H9 (cell line): ENCODE results near the gene CRYBA1. TPM values are rescaled to one million over a fixed set of nuclear protein-coding genes. Genes with fewer than 3 reads are reported as not detected.

Experiments
- DNase-seq: peaks from one replicate; pipeline ENCODE4 v3.0.0-alpha.2; 2017
- H2AFZ ChIP-seq: one replicate; pipeline ENCODE4 v1.6.1; 2013; ENCODE audit warnings: mild to moderate bottlenecking, low read length, control low read depth, moderate library complexity
- H2AK5ac ChIP-seq: 2 replicates; pipeline ENCODE4 v1.6.1; 2013; ENCODE audit warnings: low read length, control low read depth, mixed read lengths; ENCODE audit not compliant: insufficient read length
- H2BK120ac ChIP-seq: one replicate; pipeline ENCODE4 v1.6.1; 2013; ENCODE audit warnings: low read depth, mild to moderate bottlenecking, low read length, control low read depth, inconsistent platforms; ENCODE audit not compliant: poor library complexity, severe bottlenecking
- H2BK12ac ChIP-seq: 2 replicates; pipeline ENCODE4 v1.6.1; 2013; ENCODE audit warnings: low read length, control low read depth, mixed read lengths, low read depth; ENCODE audit not compliant: insufficient read length
- H2BK15ac ChIP-seq: 2 replicates; pipeline ENCODE4 v1.6.1; 2013; ENCODE audit warnings: low read depth, low read length, control low read depth
- H2BK20ac ChIP-seq: one replicate; pipeline ENCODE4 v1.6.1; 2013; ENCODE audit warnings: low read depth, mild to moderate bottlenecking, low read length, control low read depth, inconsistent platforms; ENCODE audit not compliant: poor library complexity, severe bottlenecking
- H2BK5ac ChIP-seq: 2 replicates; pipeline ENCODE4 v1.6.1; 2013; ENCODE audit warnings: low read length, control low read depth, mixed read lengths; ENCODE audit not compliant: insufficient read length
- H3K14ac ChIP-seq: 2 replicates; pipeline ENCODE4 v1.6.1; 2013; ENCODE audit warnings: low read length, control low read depth; ENCODE audit not compliant: insufficient read depth
- H3K18ac ChIP-seq: 2 replicates; pipeline ENCODE4 v1.6.1; 2013; ENCODE audit warnings: low read depth, mild to moderate bottlenecking, mixed read lengths, low read length, control low read depth; ENCODE audit not compliant: insufficient read length
- H3K23ac ChIP-seq: 2 replicates; pipeline ENCODE4 v1.6.1; 2013; ENCODE audit warnings: low read length, control low read depth, mixed read lengths, low read depth; ENCODE audit not compliant: insufficient read length
- H3K23me2 ChIP-seq: 2 replicates; pipeline ENCODE4 v1.6.1; 2013; ENCODE audit warnings: low read depth, mild to moderate bottlenecking, mixed read lengths, low read length, control low read depth; ENCODE audit not compliant: insufficient read length, poor library complexity, severe bottlenecking
- H3K27ac ChIP-seq: 2 replicates; pipeline ENCODE4 v1.5.1; 2013; ENCODE audit warnings: low read length, control low read depth, mixed read lengths, low read depth; ENCODE audit not compliant: insufficient read length
- H3K27me3 ChIP-seq: 2 replicates; pipeline ENCODE4 v1.6.1; 2013; ENCODE audit warnings: low read length, control low read depth, inconsistent platforms; ENCODE audit not compliant: insufficient read depth
- H3K4ac ChIP-seq: 2 replicates; pipeline ENCODE4 v1.6.1; 2013; ENCODE audit warnings: low read depth, mild to moderate bottlenecking, control low read depth, inconsistent platforms, low read length, moderate library complexity
- H3K4me1 ChIP-seq: 2 replicates; pipeline ENCODE4 v1.6.1; 2013; ENCODE audit warnings: low read length, control low read depth, inconsistent platforms; ENCODE audit not compliant: insufficient read depth
- H3K4me2 ChIP-seq: 2 replicates; pipeline ENCODE4 v1.6.1; 2013; ENCODE audit warnings: low read length, control low read depth, mixed read lengths; ENCODE audit not compliant: insufficient read length, insufficient read depth
- H3K56ac ChIP-seq: 2 replicates; pipeline ENCODE4 v1.6.1; 2013; ENCODE audit warnings: low read depth, mild to moderate bottlenecking, mixed read lengths, low read length, control low read depth; ENCODE audit not compliant: insufficient read length
- H3K79me1 ChIP-seq: 2 replicates; pipeline ENCODE4 v1.6.1; 2013; ENCODE audit warnings: low read depth, mild to moderate bottlenecking, moderate library complexity, low read length, control low read depth, inconsistent platforms; ENCODE audit not compliant: insufficient read depth, poor library complexity, severe bottlenecking
- H3K79me2 ChIP-seq: 2 replicates; pipeline ENCODE4 v1.6.1; 2013; ENCODE audit warnings: low read length, control low read depth, inconsistent platforms; ENCODE audit not compliant: insufficient read depth
- H3K9ac ChIP-seq: 2 replicates; pipeline ENCODE4 v1.6.1; 2013; ENCODE audit warnings: low read length, control low read depth, mixed read lengths; ENCODE audit not compliant: insufficient read length; ENCODE audit errors: extremely low read depth
- H3K9me3 ChIP-seq: one replicate; pipeline ENCODE4 v1.6.1; 2013; ENCODE audit warnings: low read depth, low read length, inconsistent platforms; ENCODE audit not compliant: control insufficient read depth
- H3T11ph ChIP-seq: one replicate; pipeline ENCODE4 v1.6.1; 2013; ENCODE audit warnings: mild to moderate bottlenecking, low read length, control low read depth, inconsistent platforms
- H4K20me1 ChIP-seq: one replicate; pipeline ENCODE4 v1.6.1; 2013; ENCODE audit not compliant: control insufficient read depth, insufficient read length, insufficient read depth
- H4K5ac ChIP-seq: 2 replicates; pipeline ENCODE4 v1.6.1; 2013; ENCODE audit warnings: low read depth, mild to moderate bottlenecking, mixed read lengths, low read length, control low read depth; ENCODE audit not compliant: insufficient read length
- H4K8ac ChIP-seq: replicated peaks from 2 replicates; pipeline ENCODE4 v1.6.1; 2013; ENCODE audit warnings: low read length, control low read depth, mixed read lengths, low read depth; ENCODE audit not compliant: insufficient read length
- H4K91ac ChIP-seq: 2 replicates; pipeline ENCODE4 v1.6.1; 2013; ENCODE audit warnings: low read depth, mild to moderate bottlenecking, moderate library complexity, mixed read lengths, low read length, control low read depth; ENCODE audit not compliant: insufficient read length
- H3K27ac Mint-ChIP-seq, 3 experiments: 2 replicates in 2 of 3; 3 replicates in 1 of 3; pipeline ENCODE4 v1.8.0; 2020 to 2021; ENCODE audit warnings: mixed read lengths in 3 of 3, mild to moderate bottlenecking in 1 of 3, moderate library complexity in 1 of 3
- H3K27me3 Mint-ChIP-seq: 2 replicates; pipeline ENCODE4 v1.8.0; 2021; ENCODE audit warnings: low read depth, mild to moderate bottlenecking, moderate library complexity, mixed read lengths
- H3K36me3 Mint-ChIP-seq, 3 experiments: 2 replicates in 2 of 3; 3 replicates in 1 of 3; pipeline ENCODE4 v1.8.0; 2020 to 2021; ENCODE audit warnings: low read depth in 3 of 3, mixed read lengths in 3 of 3; ENCODE audit not compliant: insufficient read depth in 1 of 3
- H3K4me1 Mint-ChIP-seq, 2 experiments: 2 replicates each; pipeline ENCODE4 v1.8.0; 2020; ENCODE audit warnings: mixed read lengths in 2 of 2
- H3K4me3 Mint-ChIP-seq, 2 experiments: 2 replicates in 1 of 2; 3 replicates in 1 of 2; pipeline ENCODE4 v1.8.0; 2020 to 2021; ENCODE audit warnings: mild to moderate bottlenecking in 2 of 2, mixed read lengths in 2 of 2, moderate library complexity in 1 of 2
- H3K9me3 Mint-ChIP-seq, 2 experiments: 2 replicates in 1 of 2; 3 replicates in 1 of 2; pipeline ENCODE4 v1.8.0; 2020; ENCODE audit warnings: mild to moderate bottlenecking in 2 of 2, mixed read lengths in 2 of 2, moderate library complexity in 1 of 2
- WGBS: extraction: QIAGEN DNeasy Blood & Tissue Kit; methylation state at CpG from one replicate; pipeline ENCODE4 v1.1.7; 2013; ENCODE audit warnings: missing lambda C conversion rate, low lambda C conversion rate, mixed read lengths; ENCODE audit not compliant: insufficient read length; ENCODE audit errors: extremely low coverage; 5-methylcytosine and 5-hydroxymethylcytosine counted together
- total RNA-seq: library from RNA; stranded (reverse); gene quantifications from 2 replicates; pipeline ENCODE4 v1.2.1, GENCODE V29; 2021
- TF ChIP-seq, protein P1 (sequence below): fragments of 200-600 bp; sonication (generic); conservative IDR thresholded peaks from 3 replicates; pipeline ENCODE4 v1.8.0; 2021; ENCODE audit warnings: antibody characterized with exemption, mild to moderate bottlenecking

The CRYBA1 gene
- total RNA-seq, 1 experiment from 2014 or later = not detected

DNA sequence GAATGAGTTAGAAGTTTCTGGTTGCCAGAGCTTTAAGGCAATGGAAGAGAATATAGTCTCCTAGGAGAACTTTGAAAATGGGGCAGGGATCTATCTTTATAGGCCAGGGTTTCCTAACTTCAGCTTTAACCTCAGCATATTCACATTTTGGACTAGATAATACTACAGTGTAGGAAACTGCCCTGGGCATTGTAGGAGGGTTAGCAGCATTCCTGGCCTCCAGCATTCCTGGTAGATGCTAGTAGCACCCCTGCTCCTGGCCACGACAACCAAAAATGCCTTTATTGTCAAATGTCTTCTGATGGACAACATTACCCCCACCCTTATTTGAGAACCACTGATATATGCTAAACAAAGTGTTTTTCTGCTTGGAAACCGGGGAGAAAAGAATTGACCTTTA is 38.7 kb upstream of the CRYBA1 start:
- Histone ChIP-seq H3T11ph (no peak overlapping the region), H3K27ac (no peak overlapping the region), H3K9ac (no peak overlapping the region), H3K4me1 (peaks cover 4% of the 10 kb centered on the region; the same call in 1 of the 2 replicates), H3K79me1 (no peaks in the 10 kb centered on the region), H4K91ac (no peak overlapping the region), H3K79me2 (no peaks in the 10 kb centered on the region), H3K23me2 (no peaks in the 10 kb centered on the region), H2BK12ac (no peak overlapping the region), H3K4ac (no peak overlapping the region), H4K8ac (no peak overlapping the region), H3K18ac (no peak overlapping the region), H3K14ac (no peak overlapping the region), H3K4me2 (no peak overlapping the region), H2BK5ac (no peak overlapping the region), H3K27me3 (no peaks in the 10 kb centered on the region), H3K56ac (no peak overlapping the region), H2BK20ac (no peak overlapping the region), H4K5ac (no peak overlapping the region), H2AK5ac (no peak overlapping the region), H3K9me3 (no peaks in the 10 kb centered on the region), H2BK120ac (no peak overlapping the region), H2BK15ac (no peak overlapping the region), H2AFZ (no peak overlapping the region), H3K23ac (no peak overlapping the region), H4K20me1 (no peaks in the 10 kb centered on the region)
- peak overlapping the region in 1 of 3 experiments; percentile 36; a peak in 3 of 7 replicates for H3K27ac Mint-ChIP-seq
- TF ChIP-seq, protein P1, sequence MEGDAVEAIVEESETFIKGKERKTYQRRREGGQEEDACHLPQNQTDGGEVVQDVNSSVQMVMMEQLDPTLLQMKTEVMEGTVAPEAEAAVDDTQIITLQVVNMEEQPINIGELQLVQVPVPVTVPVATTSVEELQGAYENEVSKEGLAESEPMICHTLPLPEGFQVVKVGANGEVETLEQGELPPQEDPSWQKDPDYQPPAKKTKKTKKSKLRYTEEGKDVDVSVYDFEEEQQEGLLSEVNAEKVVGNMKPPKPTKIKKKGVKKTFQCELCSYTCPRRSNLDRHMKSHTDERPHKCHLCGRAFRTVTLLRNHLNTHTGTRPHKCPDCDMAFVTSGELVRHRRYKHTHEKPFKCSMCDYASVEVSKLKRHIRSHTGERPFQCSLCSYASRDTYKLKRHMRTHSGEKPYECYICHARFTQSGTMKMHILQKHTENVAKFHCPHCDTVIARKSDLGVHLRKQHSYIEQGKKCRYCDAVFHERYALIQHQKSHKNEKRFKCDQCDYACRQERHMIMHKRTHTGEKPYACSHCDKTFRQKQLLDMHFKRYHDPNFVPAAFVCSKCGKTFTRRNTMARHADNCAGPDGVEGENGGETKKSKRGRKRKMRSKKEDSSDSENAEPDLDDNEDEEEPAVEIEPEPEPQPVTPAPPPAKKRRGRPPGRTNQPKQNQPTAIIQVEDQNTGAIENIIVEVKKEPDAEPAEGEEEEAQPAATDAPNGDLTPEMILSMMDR = no peak
- no CpG with 5 or more reads among the region's 2 CpGs for WGBS
- no peaks in the 10 kb centered on the region for H3K36me3 Mint-ChIP-seq
- no peaks in the 10 kb centered on the region for H3K27me3 Mint-ChIP-seq
- no peak overlapping the region for H3K4me3 Mint-ChIP-seq
- DNase-seq = no peak
- H3K4me1 Mint-ChIP-seq = peaks cover 19 to 24% of the 10 kb centered on the region in 2 experiments
- no peaks in the 10 kb centered on the region for H3K9me3 Mint-ChIP-seq
